GM19324 (cell line): ENCODE results near the gene SP5.
"Not testable (repeated sequence)": the region's sequence is repeated elsewhere in the genome, so short reads cannot be mapped to it uniquely, and the experiment has no call there.

Source experiments
- ATAC-seq: cut with Tn5 transposase; IDR thresholded peaks from one replicate; pipeline ENCODE4 v1.9.1; 2021; ENCODE audit warnings: mild to moderate bottlenecking, moderate library complexity; ENCODE audit not compliant: unreplicated experiment, low FRiP score

Gene SP5

GRCh38 chr2:170710609-170710979 lies 4.5 kb upstream of the SP5 start:
- ATAC-seq, result no peak

GRCh38 chr2:170711196-170711773 lies 3.9 kb upstream of the SP5 start:
- ATAC-seq, result no peak

- no peak for ATAC-seq
These were observed 3.1 kb upstream of the SP5 start for GRCh38 chr2:170711774-170712652.

- no peak for ATAC-seq
These were observed 2.2 kb upstream of the SP5 start for GRCh38 chr2:170712653-170713542.

- no peak for ATAC-seq
These were observed 1.4 kb upstream of the SP5 start for GRCh38 chr2:170713543-170714380.

- ATAC-seq, result no peak
These were observed 616 bp upstream of the SP5 start for GRCh38 chr2:170714381-170715061.

- no peak for ATAC-seq
These were observed 1.0 kb downstream of the SP5 start for GRCh38 chr2:170715932-170716777.

- ATAC-seq, result no peak
These were observed 1.9 kb downstream of the SP5 start for GRCh38 chr2:170716851-170717598.

- no peak for ATAC-seq
These were observed 2.4 kb downstream of the SP5 start for GRCh38 chr2:170717599-170717963.

GRCh38 chr2:170717991-170718589 lies 3.0 kb downstream of the SP5 start:
- ATAC-seq, result no peak

- ATAC-seq, result no peak
These were observed 4.7 kb downstream of the SP5 start for GRCh38 chr2:170719810-170720209.

- ATAC-seq, result no peak
These were observed 6.5 kb downstream of the SP5 start for GRCh38 chr2:170721678-170722077.

- ATAC-seq, result no peak
These were observed 7.2 kb downstream of the SP5 start for GRCh38 chr2:170722301-170722700.

- ATAC-seq, result no peak
These were observed 8.4 kb downstream of the SP5 start for GRCh38 chr2:170723446-170723958.

GRCh38 chr2:170733798-170734600 lies 18.9 kb downstream of the SP5 start:
- ATAC-seq, result no peak

GRCh38 chr2:170734601-170735000 lies 19.5 kb downstream of the SP5 start:
- ATAC-seq, result not testable (repeated sequence)

- no peak for ATAC-seq
These were observed 21.5 kb downstream of the SP5 start for GRCh38 chr2:170736628-170737027.
